ENCODE data around the gene MSX1. TPM values are rescaled to one million over a fixed set of nuclear protein-coding genes. Genes with fewer than 3 reads are reported as not detected.

Gene MSX1
- total RNA-seq, 1 donor from 2014 or later, result 1.6 TPM

- H3K4me3 ChIP-seq (ENCODE audit: low read depth, low read length), result no peak overlapping the region
- no peak for TF ChIP-seq CTCF (conservative IDR thresholded peaks at IDR 0.05; ENCODE audit: low read depth, low read length)
- DNase-seq (ENCODE audit: low read depth), result no peak
Measured at GRCh38 chr4:4847011-4847410, 12.5 kb upstream of the MSX1 start.

GRCh38 chr4:4848540-4848939 is 10.9 kb upstream of the MSX1 start:
- TF ChIP-seq CTCF (conservative IDR thresholded peaks at IDR 0.05; ENCODE audit: low read depth, low read length), result no peak
- no peak for DNase-seq (ENCODE audit: low read depth)
- H3K4me3 ChIP-seq (ENCODE audit: low read depth, low read length), result no peak overlapping the region

GRCh38 chr4:4849106-4849505 is 10.4 kb upstream of the MSX1 start:
- DNase-seq (ENCODE audit: low read depth), result no peak

GRCh38 chr4:4849524-4850193 is 9.8 kb upstream of the MSX1 start:
- DNase-seq (ENCODE audit: low read depth), result no peak
- H3K4me3 ChIP-seq (ENCODE audit: low read depth, low read length), result no peak overlapping the region
- no peak for TF ChIP-seq CTCF (conservative IDR thresholded peaks at IDR 0.05; ENCODE audit: low read depth, low read length)

More at GRCh38 chr4:4849106-4849505, 10.4 kb upstream of the MSX1 start:
- H3K4me3 ChIP-seq (ENCODE audit: low read depth, low read length), result no peak overlapping the region
- TF ChIP-seq CTCF (conservative IDR thresholded peaks at IDR 0.05; ENCODE audit: low read depth, low read length), result no peak

- no peak for TF ChIP-seq CTCF (conservative IDR thresholded peaks at IDR 0.05; ENCODE audit: low read depth, low read length)
- no peak overlapping the region for H3K4me3 ChIP-seq (ENCODE audit: low read depth, low read length)
- DNase-seq (ENCODE audit: low read depth), result no peak
Measured at GRCh38 chr4:4851081-4851480, 8.4 kb upstream of the MSX1 start.

GRCh38 chr4:4851906-4852305 is 7.6 kb upstream of the MSX1 start:
- no peak for DNase-seq (ENCODE audit: low read depth)
- TF ChIP-seq CTCF (conservative IDR thresholded peaks at IDR 0.05; ENCODE audit: low read depth, low read length), result no peak
- no peak overlapping the region for H3K4me3 ChIP-seq (ENCODE audit: low read depth, low read length)

All from epithelial cell of proximal tubule (primary cell).